Common myeloid progenitor, CD34-positive (primary cell): ENCODE data around the gene VASP.

Experiments used
- CTCF ChIA-PET: fragments of 350-600 bp; sonication (Branson Sonifier 250); formaldehyde crosslinking; loops from one replicate; lab custom pipeline; 2021; ENCODE audit warnings: antibody characterized with exemption; lab: Charles Lee
- POLR2A ChIA-PET: fragments of 350-600 bp; sonication (Branson Sonifier 250); formaldehyde crosslinking; loops from one replicate; lab custom pipeline; 2021; ENCODE audit warnings: antibody characterized with exemption; lab: Charles Lee
- DNase-seq, 3 donors: peaks; one replicate each; pipeline versions ENCODE4 v3.0.0 to v3.0.0-alpha.2; 2013
- H3K27ac ChIP-seq, 2 experiments: 1 replicate in 1 of 2; 2 replicates in 1 of 2; pipeline ENCODE4 v1.7.0; 2013; ENCODE audit warnings: inconsistent platforms in 2 of 2, low read length in 2 of 2, mild to moderate bottlenecking in 2 of 2, low read depth in 1 of 2, moderate library complexity in 1 of 2; ENCODE audit not compliant: severe bottlenecking in 2 of 2, insufficient read depth in 1 of 2, poor library complexity in 1 of 2
- H3K27me3 ChIP-seq, 5 experiments: replicated peaks in 2 of 5; 1 replicate in 3 of 5; 2 replicates in 2 of 5; pipeline versions ENCODE4 v1.6.1 to v1.7.0; 2013; ENCODE audit warnings: low read length in 4 of 5, mild to moderate bottlenecking in 2 of 5, moderate library complexity in 2 of 5, inconsistent platforms in 1 of 5; ENCODE audit not compliant: insufficient read depth in 5 of 5, control insufficient read depth in 4 of 5
- H3K36me3 ChIP-seq, 4 experiments: 1 replicate in 2 of 4; 2 replicates in 2 of 4; pipeline versions ENCODE4 v1.6.1 to v1.7.0; 2013; ENCODE audit warnings: low read length in 3 of 4, control low read depth in 1 of 4, mild to moderate bottlenecking in 1 of 4; ENCODE audit not compliant: control insufficient read depth in 4 of 4, insufficient read depth in 4 of 4
- H3K4me1 ChIP-seq, 4 experiments: 1 replicate in 3 of 4; 2 replicates in 1 of 4; pipeline versions ENCODE4 v1.6.1 to v1.7.1; 2013; ENCODE audit warnings: low read length in 3 of 4, mild to moderate bottlenecking in 3 of 4, control low read depth in 1 of 4, inconsistent platforms in 1 of 4, moderate library complexity in 1 of 4; ENCODE audit not compliant: control insufficient read depth in 4 of 4, insufficient read depth in 4 of 4; ENCODE audit errors: control extremely low read depth in 1 of 4
- H3K4me3 ChIP-seq, 7 experiments: 1 replicate in 4 of 7; 2 replicates in 3 of 7; pipeline versions ENCODE4 v1.5.1 to v1.7.0; 2013; ENCODE audit warnings: mild to moderate bottlenecking in 7 of 7, low read length in 6 of 7, moderate library complexity in 6 of 7, inconsistent platforms in 2 of 7, low read depth in 2 of 7, control low read depth in 1 of 7; ENCODE audit not compliant: insufficient read depth in 4 of 7, control insufficient read depth in 1 of 7; ENCODE audit errors: extremely low read depth in 1 of 7
- H3K9me3 ChIP-seq, 5 experiments: 1 replicate in 4 of 5; 2 replicates in 1 of 5; pipeline versions ENCODE4 v1.6.1 to v1.7.1; 2013; ENCODE audit warnings: low read length in 4 of 5, mild to moderate bottlenecking in 2 of 5, inconsistent platforms in 1 of 5, low read depth in 1 of 5, moderate library complexity in 1 of 5; ENCODE audit not compliant: control insufficient read depth in 4 of 5, insufficient read depth in 2 of 5; ENCODE audit errors: control extremely low read depth in 1 of 5
- WGBS: methylation state at CpG from one replicate; pipeline ENCODE4 v1.1.5; 2013; ENCODE audit not compliant: insufficient coverage; 5-methylcytosine and 5-hydroxymethylcytosine counted together

VASP gene

GRCh38 chr19:45539459-45539858, 32.2 kb downstream of the VASP start:
- Histone ChIP-seq H3K9me3 (peaks cover 0 to 9% (median 0%) of the 10 kb centered on the region in 5 experiments), H3K36me3 (no peaks in the 10 kb centered on the region), H3K27me3 (no peaks in the 10 kb centered on the region), H3K4me1 (peaks cover 0 to 13% (median 5%) of the 10 kb centered on the region in 4 experiments), H3K4me3 (no peak overlapping the region), H3K27ac (no peak overlapping the region)
- WGBS, result 98% methylated on average over 6 of the region's 9 CpGs
- DNase-seq, result no peak
- POLR2A ChIA-PET, result no interaction called here
- CTCF ChIA-PET, result no interaction called here

- WGBS, result 89% methylated on average over 4 of the region's 7 CpGs
- Histone ChIP-seq H3K4me1 (peaks cover 5 to 20% (median 8%) of the 10 kb centered on the region in 4 experiments), H3K27ac (no peak overlapping the region), H3K27me3 (no peaks in the 10 kb centered on the region), H3K9me3 (peaks cover 0 to 9% (median 0%) of the 10 kb centered on the region in 5 experiments), H3K4me3 (no peak overlapping the region), H3K36me3 (no peaks in the 10 kb centered on the region)
- ChIA-PET CTCF (no interaction called here), POLR2A (no interaction called here)
- no peak for DNase-seq
Measured at GRCh38 chr19:45542234-45542668, 35.0 kb downstream of the VASP start.

- H3K27me3 ChIP-seq, result no peaks in the 10 kb centered on the region
- H3K4me1 ChIP-seq, result peaks cover 5 to 21% (median 11%) of the 10 kb centered on the region in 4 experiments
- H3K9me3 ChIP-seq, result no peaks in the 10 kb centered on the region
- DNase-seq, result no peak
- no peak overlapping the region for H3K4me3 ChIP-seq
- no peak overlapping the region for H3K27ac ChIP-seq
- ChIA-PET POLR2A (no interaction called here), CTCF (interaction anchor here (1.0 to 1.5 kb wide), 2 partner anchors 10 to 11 kb away, joined by 3 to 4 read pairs; no protein-coding TSS in a partner anchor)
- WGBS, result 90% methylated on average over 9 of the region's 10 CpGs
- H3K36me3 ChIP-seq, result no peaks in the 10 kb centered on the region
Measured at GRCh38 chr19:45547211-45547770, 40.0 kb downstream of the VASP start.

GRCh38 chr19:45547965-45548609, 40.8 kb downstream of the VASP start:
- no peaks in the 10 kb centered on the region for H3K9me3 ChIP-seq
- WGBS, result 95% methylated on average over 9 of the region's 9 CpGs
- DNase-seq, result no peak
- no peak overlapping the region for H3K4me3 ChIP-seq
- CTCF ChIA-PET, result interaction anchor here (1.5 kb wide), 1 partner anchor 9 kb away, joined by 4 read pairs; no protein-coding TSS in a partner anchor
- no peak overlapping the region for H3K27ac ChIP-seq
- H3K36me3 ChIP-seq, result peaks cover 0 to 3% (median 0%) of the 10 kb centered on the region in 4 experiments
- no peaks in the 10 kb centered on the region for H3K27me3 ChIP-seq
- POLR2A ChIA-PET, result no interaction called here
- H3K4me1 ChIP-seq, result peaks cover 5 to 20% (median 11%) of the 10 kb centered on the region in 4 experiments

- ChIA-PET POLR2A (no interaction called here), CTCF (interaction anchor here (0.9 to 1.5 kb wide), 3 partner anchors 9 to 61 kb away, joined by 3 to 6 read pairs (median 4); no protein-coding TSS in a partner anchor)
- DNase-seq, result no peak
- no peaks in the 10 kb centered on the region for H3K27me3 ChIP-seq
- H3K4me1 ChIP-seq, result peaks cover 0 to 3% (median 0%) of the 10 kb centered on the region in 4 experiments
- 97% methylated on average over 34 of the region's 34 CpGs for WGBS
- H3K27ac ChIP-seq, result no peak overlapping the region
- peaks cover 0 to 6% (median 3%) of the 10 kb centered on the region in 4 experiments for H3K36me3 ChIP-seq
- H3K9me3 ChIP-seq, result no peaks in the 10 kb centered on the region
- H3K4me3 ChIP-seq, result no peak overlapping the region
Measured at GRCh38 chr19:45553464-45553863, 46.2 kb downstream of the VASP start.

- H3K4me3 ChIP-seq, result no peak overlapping the region
- no peak overlapping the region for H3K27ac ChIP-seq
- H3K9me3 ChIP-seq, result no peaks in the 10 kb centered on the region
- peaks cover 0 to 6% (median 1%) of the 10 kb centered on the region in 4 experiments for H3K4me1 ChIP-seq
- peaks cover 0 to 6% (median 3%) of the 10 kb centered on the region in 4 experiments for H3K36me3 ChIP-seq
- no peak for DNase-seq
- H3K27me3 ChIP-seq, result no peaks in the 10 kb centered on the region
- ChIA-PET POLR2A (interaction anchor here (0.7 kb wide), 1 partner anchor 26 kb away, joined by 3 read pairs; no protein-coding TSS in a partner anchor), CTCF (interaction anchor here (0.6 to 6.7 kb wide), 5 partner anchors 11 to 439 kb away, joined by 3 to 47 read pairs (median 4); no protein-coding TSS in a partner anchor)
- no CpG with 5 or more reads among the region's 1 CpG for WGBS
Measured at GRCh38 chr19:45554481-45554880, 47.2 kb downstream of the VASP start.

- H3K27ac ChIP-seq, result no peak overlapping the region
- peaks cover 0 to 6% (median 1%) of the 10 kb centered on the region in 4 experiments for H3K4me1 ChIP-seq
- POLR2A ChIA-PET, result no interaction called here
- H3K4me3 ChIP-seq, result no peak overlapping the region
- H3K27me3 ChIP-seq, result no peaks in the 10 kb centered on the region
- WGBS, result 93% methylated on average over 5 of the region's 5 CpGs
- peaks cover 0 to 6% (median 3%) of the 10 kb centered on the region in 4 experiments for H3K36me3 ChIP-seq
- CTCF ChIA-PET, result interaction anchor here (0.6 to 6.7 kb wide), 8 partner anchors 9 to 62 kb away, joined by 3 to 47 read pairs (median 11); no protein-coding TSS in a partner anchor
- DNase-seq, result no peak
- H3K9me3 ChIP-seq, result no peaks in the 10 kb centered on the region
Measured at GRCh38 chr19:45556835-45557234, 49.6 kb downstream of the VASP start.
